PC-9 (cell line): ENCODE results near the gene PLCL2. TPM values are rescaled to one million over a fixed set of nuclear protein-coding genes. Genes with fewer than 3 reads are reported as not detected.

ENCODE experiments used
- BruUV-seq: library from RNA; stranded (reverse); fragments of 400-500 nt; replicated peaks from 2 replicates; lab custom pipeline; 2021; lab: Mats Ljungman, UMichigan
- CTCF ChIA-PET: fragments of 300-600 bp; sonication (Branson Sonifier 250); formaldehyde crosslinking; loops from one replicate; lab custom pipeline; 2022; ENCODE audit warnings: antibody characterized with exemption; lab: Charles Lee
- POLR2A ChIA-PET: fragments of 300-600 bp; sonication (Branson Sonifier 250); formaldehyde crosslinking; loops from one replicate; lab custom pipeline; 2022; ENCODE audit warnings: antibody characterized with exemption; ENCODE audit not compliant: unreplicated experiment; lab: Charles Lee
- DNase-seq, 2 experiments: peaks; one replicate each; pipeline versions ENCODE4 v3.0.0 to v3.0.0-alpha.2; 2015 to 2022; ENCODE audit warnings: mixed read lengths in 1 of 2
- H2AFZ ChIP-seq: fragments of 200-600 bp; sonication (generic); 2 replicates; pipeline ENCODE4 v1.8.1; 2017; ENCODE audit warnings: antibody characterized with exemption
- H3F3A ChIP-seq: fragments of 200-600 bp; sonication (generic); 2 replicates; pipeline ENCODE4 v1.8.1; 2017; ENCODE audit warnings: antibody characterized with exemption, mild to moderate bottlenecking, low read depth; ENCODE audit not compliant: insufficient read depth
- H3K27ac ChIP-seq: fragments of 200-600 bp; sonication (generic); 2 replicates; pipeline ENCODE4 v1.6.1; 2016; ENCODE audit warnings: mixed run types
- H3K27me3 ChIP-seq: fragments of 200-600 bp; sonication (generic); 2 replicates; pipeline ENCODE4 v1.6.1; 2016; ENCODE audit warnings: low read depth, mixed run types; ENCODE audit not compliant: insufficient read depth
- H3K36me3 ChIP-seq: fragments of 200-600 bp; sonication (generic); 2 replicates; pipeline ENCODE4 v1.6.1; 2016; ENCODE audit warnings: low read depth, mixed run types
- H3K4me1 ChIP-seq: fragments of 200-600 bp; sonication (generic); replicated peaks from 2 replicates; pipeline ENCODE4 v1.6.1; 2016; ENCODE audit warnings: mixed run types; ENCODE audit not compliant: insufficient read depth
- H3K4me2 ChIP-seq: fragments of 200-600 bp; sonication (generic); 2 replicates; pipeline ENCODE4 v1.6.1; 2017; ENCODE audit warnings: mixed run types
- H3K4me3 ChIP-seq: fragments of 200-600 bp; sonication (generic); 2 replicates; pipeline ENCODE4 v1.6.1; 2016; ENCODE audit warnings: mixed run types
- H3K79me2 ChIP-seq: fragments of 200-600 bp; sonication (generic); 2 replicates; pipeline ENCODE4 v1.6.1; 2017; ENCODE audit warnings: low read depth, mixed run types
- H3K9me2 ChIP-seq: fragments of 200-600 bp; sonication (generic); 2 replicates; pipeline ENCODE4 v1.8.1; 2017; ENCODE audit warnings: mild to moderate bottlenecking; ENCODE audit not compliant: insufficient read depth
- H3K9me3 ChIP-seq: fragments of 200-600 bp; sonication (generic); 2 replicates; pipeline ENCODE4 v1.8.1; 2016; ENCODE audit warnings: low read depth; ENCODE audit not compliant: insufficient read depth
- H4K20me1 ChIP-seq: fragments of 200-600 bp; sonication (generic); 2 replicates; pipeline ENCODE4 v1.8.1; 2017; ENCODE audit not compliant: insufficient read depth
- CTCF ChIP-seq: fragments of 200-600 bp; sonication (generic); conservative IDR thresholded peaks from 2 replicates; pipeline ENCODE4 v1.6.1; 2017; ENCODE audit warnings: mixed run types, antibody characterized with exemption, mild to moderate bottlenecking, moderate library complexity
- EZH2 ChIP-seq: fragments of 200-600 bp; sonication (generic); IDR thresholded peaks from 2 replicates; pipeline ENCODE4 v1.8.0; 2017; ENCODE audit warnings: antibody characterized with exemption, low read depth
- intact Hi-C: fragments of 100-400 bp; cut with micrococcal nuclease; formaldehyde crosslinking; loops from one replicate; pipeline ENCODE4 v1.10.0; 2022; ENCODE audit not compliant: unreplicated experiment
- total RNA-seq: library from RNA; stranded (reverse); gene quantifications from 2 replicates; pipeline ENCODE4 v1.2.3, GENCODE V29; 2021

PLCL2 gene
- total RNA-seq, 1 experiment from 2014 or later, result 4.6 TPM

GRCh38 chr3:17040322-17040989 is 155.7 kb downstream of the PLCL2 start:
- H3K4me3 ChIP-seq, result 0 out of 2 replicates have a peak overlapping the region, but pooled peaks have one; percentile 3
- peak overlapping the region; percentile 90 for H3K27ac ChIP-seq
- peaks cover 45% of the 10 kb centered on the region for H3K4me1 ChIP-seq
- intact Hi-C loops, result no loop called here
- H3F3A ChIP-seq, result peaks cover 27% of the 10 kb centered on the region
- TF ChIP-seq CTCF (no peak), EZH2 (no peak)
- no TSS peak for BruUV-seq
- H3K79me2 ChIP-seq, result no peaks in the 10 kb centered on the region
- H3K4me2 ChIP-seq, result peak overlapping the region; percentile 24
- H3K27me3 ChIP-seq, result no peaks in the 10 kb centered on the region
- peaks cover 7% of the 10 kb centered on the region; the same call in 1 of the 2 replicates for H3K36me3 ChIP-seq
- CTCF ChIA-PET, result interaction anchor here (0.6 to 0.7 kb wide), 3 partner anchors 25 to 434 kb away, joined by 3 to 7 read pairs (median 3); no protein-coding TSS in a partner anchor
- DNase-seq, result no peak
- H2AFZ ChIP-seq, result no peak overlapping the region
- POLR2A ChIA-PET, result interaction anchor here (0.6 to 0.7 kb wide), 2 partner anchors 390 to 772 kb away, joined by 3 to 4 read pairs; no protein-coding TSS in a partner anchor
- no peaks in the 10 kb centered on the region for H4K20me1 ChIP-seq
- no peaks in the 10 kb centered on the region for H3K9me2 ChIP-seq
- H3K9me3 ChIP-seq, result peaks cover 15% of the 10 kb centered on the region; the same call in 1 of the 2 replicates

- H3K27ac ChIP-seq, result peak overlapping the region; percentile 90
- H3K4me2 ChIP-seq, result no peak overlapping the region
- no peaks in the 10 kb centered on the region for H3K79me2 ChIP-seq
- intact Hi-C loops, result no loop called here
- ChIA-PET POLR2A (interaction anchor here (0.5 to 0.7 kb wide), 2 partner anchors 136 to 390 kb away, joined by 4 to 7 read pairs; no protein-coding TSS in a partner anchor), CTCF (interaction anchor here (0.6 to 0.7 kb wide), 2 partner anchors 24 to 434 kb away, joined by 3 to 7 read pairs; no protein-coding TSS in a partner anchor)
- DNase-seq, result no peak
- no peak for TF ChIP-seq CTCF
- TF ChIP-seq EZH2, result no peak
- H3K4me1 ChIP-seq, result peaks cover 45% of the 10 kb centered on the region
- no peaks in the 10 kb centered on the region for H3K9me2 ChIP-seq
- H4K20me1 ChIP-seq, result no peaks in the 10 kb centered on the region
- peaks cover 15% of the 10 kb centered on the region; the same call in 1 of the 2 replicates for H3K9me3 ChIP-seq
- H2AFZ ChIP-seq, result no peak overlapping the region
- peaks cover 27% of the 10 kb centered on the region for H3F3A ChIP-seq
- H3K36me3 ChIP-seq, result peaks cover 7% of the 10 kb centered on the region; the same call in 1 of the 2 replicates
- H3K4me3 ChIP-seq, result no peak overlapping the region
- no peaks in the 10 kb centered on the region for H3K27me3 ChIP-seq
- no TSS peak for BruUV-seq
These were observed 156.2 kb downstream of the PLCL2 start for GRCh38 chr3:17040990-17041377.

GRCh38 chr3:17044855-17045254 is 160.1 kb downstream of the PLCL2 start:
- no peak for DNase-seq
- no peak overlapping the region for H3K4me3 ChIP-seq
- H3K27ac ChIP-seq, result no peak overlapping the region
- no peak overlapping the region for H3K4me2 ChIP-seq
- peaks cover 17% of the 10 kb centered on the region for H3K4me1 ChIP-seq
- intact Hi-C loops, result no loop called here
- H3K79me2 ChIP-seq, result no peaks in the 10 kb centered on the region
- CTCF ChIA-PET, result no interaction called here
- peaks cover 20% of the 10 kb centered on the region for H3K9me3 ChIP-seq
- H4K20me1 ChIP-seq, result no peaks in the 10 kb centered on the region
- TF ChIP-seq EZH2 (no peak), CTCF (no peak)
- H2AFZ ChIP-seq, result no peak overlapping the region
- peaks cover 10% of the 10 kb centered on the region for H3F3A ChIP-seq
- no peaks in the 10 kb centered on the region; the same call in 1 of the 2 replicates for H3K9me2 ChIP-seq
- H3K27me3 ChIP-seq, result no peaks in the 10 kb centered on the region
- peaks cover 7% of the 10 kb centered on the region; the same call in 1 of the 2 replicates for H3K36me3 ChIP-seq
- BruUV-seq, result no TSS peak
- POLR2A ChIA-PET, result no interaction called here
